SKM-1 (cell line): ENCODE data around the gene UBXN6.

Experiments
- DNase-seq: peaks from one replicate; lab custom pipeline; 2025; ENCODE audit not compliant: unreplicated experiment; lab: John Stamatoyannopoulos, UW

Gene UBXN6

GRCh38 chr19:4493929-4494690 is 36.5 kb upstream of the UBXN6 start:
- DNase-seq: no peak

GRCh38 chr19:4493104-4493928 is 35.7 kb upstream of the UBXN6 start:
- DNase-seq: no peak

GRCh38 chr19:4492337-4493103 is 34.9 kb upstream of the UBXN6 start:
- no peak for DNase-seq

GRCh38 chr19:4491446-4491845 is 33.9 kb upstream of the UBXN6 start:
- DNase-seq: no peak

- DNase-seq: no peak
Observed at GRCh38 chr19:4488496-4488895, 30.9 kb upstream of the UBXN6 start.

- no peak for DNase-seq
Observed at GRCh38 chr19:4487572-4487971, 30.0 kb upstream of the UBXN6 start.

- DNase-seq: no peak
Observed at GRCh38 chr19:4483385-4483784, 25.8 kb upstream of the UBXN6 start.

GRCh38 chr19:4482721-4483364 is 25.2 kb upstream of the UBXN6 start:
- no peak for DNase-seq

GRCh38 chr19:4477034-4477801 is 19.6 kb upstream of the UBXN6 start:
- DNase-seq: no peak

GRCh38 chr19:4474514-4475022 is 17.0 kb upstream of the UBXN6 start:
- DNase-seq: no peak

GRCh38 chr19:4473763-4474513 is 16.3 kb upstream of the UBXN6 start:
- no peak for DNase-seq

- DNase-seq: no peak
Observed at GRCh38 chr19:4473011-4473762, 15.6 kb upstream of the UBXN6 start.

- no peak for DNase-seq
Observed at GRCh38 chr19:4472174-4472974, 14.8 kb upstream of the UBXN6 start, which contains the start of gene HDGFL2. HDGFL2 (plus strand) TSS chr19:4472297; CDS start chr19:4472351, 54 bp downstream.

- peak; percentile 100 for DNase-seq
Observed at GRCh38 chr19:4471403-4472173, 14.0 kb upstream of the UBXN6 start.

- no peak for DNase-seq
Observed at GRCh38 chr19:4467835-4468234, 10.2 kb upstream of the UBXN6 start.

GRCh38 chr19:4464815-4465581 is 7.4 kb upstream of the UBXN6 start:
- no peak for DNase-seq
